DMS 273 treated with DMSO at 0.1 percent for 48 hours (cell line): ENCODE measurements around the gene AGBL4.
A peak's percentile ranks its signal among the peaks of the same experiment; 100 is the strongest.
"Not testable (repeated sequence)": the region's sequence is repeated elsewhere in the genome, so short reads cannot be mapped to it uniquely, and the experiment has no call there.

ENCODE experiments used
- DNase-seq: peaks from one replicate; lab custom pipeline; 2025; lab: John Stamatoyannopoulos, UW

The AGBL4 gene

DNA sequence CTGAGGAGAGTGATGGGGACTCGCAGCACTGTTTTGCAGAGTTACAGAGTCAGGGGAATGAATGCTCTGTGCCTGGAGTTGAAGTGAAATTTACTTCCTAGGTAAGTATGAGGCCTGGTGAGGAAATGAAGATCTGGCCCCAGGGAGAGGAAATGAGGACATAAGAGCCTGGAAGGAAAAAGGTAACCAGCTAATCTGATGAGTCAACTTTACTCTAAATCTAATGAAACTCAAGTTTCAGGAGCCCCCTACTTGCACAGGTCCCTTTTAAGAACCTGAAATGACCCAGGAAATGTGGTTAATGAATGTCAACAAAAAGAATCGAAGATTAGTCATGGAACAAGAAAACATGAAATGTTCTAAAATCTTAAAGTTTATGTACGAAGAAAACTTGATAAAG lies 599.0 kb downstream of the AGBL4 start:
- no peak for DNase-seq

DNA sequence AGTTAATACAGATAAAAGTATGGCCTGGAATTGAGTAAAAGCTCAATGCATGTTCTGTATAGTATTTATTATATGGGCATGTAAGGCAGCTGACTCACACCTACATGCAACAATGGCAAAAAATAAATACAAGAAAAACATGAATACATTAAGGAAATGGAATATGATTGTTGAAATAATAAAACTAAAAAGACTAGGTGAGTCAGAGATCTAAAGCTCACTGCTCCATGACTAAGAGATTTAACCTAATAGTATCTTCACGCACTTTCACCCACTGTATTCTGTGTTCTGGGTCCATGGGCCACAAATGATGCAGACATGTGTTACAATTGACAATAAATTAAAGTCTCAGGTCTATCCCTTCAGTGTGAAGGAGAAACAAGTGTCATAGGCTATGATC lies 607.0 kb downstream of the AGBL4 start:
- DNase-seq: no peak

DNA sequence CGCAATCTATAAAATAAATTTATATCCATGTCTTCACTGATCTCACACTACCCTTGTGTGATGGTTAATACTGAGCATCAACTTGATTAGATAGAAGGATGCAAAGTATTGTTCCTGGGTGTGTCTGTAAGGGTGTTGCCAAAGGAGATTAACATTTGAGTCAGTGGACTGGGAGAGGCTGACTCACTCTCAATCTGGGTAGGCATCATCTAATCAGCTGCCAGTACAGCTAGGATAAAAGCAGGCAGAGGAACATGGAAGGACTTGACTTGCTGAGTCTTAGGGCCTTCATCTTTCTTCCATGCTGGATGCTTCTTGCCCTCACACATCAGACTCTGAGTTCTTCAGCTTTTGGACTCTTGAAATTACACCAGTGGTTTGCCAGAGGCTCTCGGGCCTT lies 615.4 kb downstream of the AGBL4 start:
- no peak for DNase-seq

DNA sequence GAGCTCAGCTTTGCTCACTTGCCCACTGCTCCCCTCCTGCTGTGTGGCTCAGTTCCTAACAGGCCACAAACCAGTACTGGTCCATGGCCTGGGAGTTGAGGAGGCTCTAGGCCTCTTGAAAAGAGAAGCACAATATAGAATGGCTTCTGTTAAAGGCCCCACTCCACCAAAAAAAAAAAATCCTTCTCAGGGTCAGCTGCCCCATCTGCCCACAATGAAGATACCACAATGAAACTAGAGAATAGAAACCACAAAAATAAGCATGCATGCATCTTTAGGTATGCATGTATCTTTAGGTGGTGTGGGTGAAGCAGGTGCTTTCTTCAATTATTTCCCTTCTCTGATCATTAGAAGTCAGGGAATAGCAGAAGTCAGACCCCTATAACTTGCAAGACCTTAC lies 626.7 kb downstream of the AGBL4 start:
- DNase-seq: no peak

DNA sequence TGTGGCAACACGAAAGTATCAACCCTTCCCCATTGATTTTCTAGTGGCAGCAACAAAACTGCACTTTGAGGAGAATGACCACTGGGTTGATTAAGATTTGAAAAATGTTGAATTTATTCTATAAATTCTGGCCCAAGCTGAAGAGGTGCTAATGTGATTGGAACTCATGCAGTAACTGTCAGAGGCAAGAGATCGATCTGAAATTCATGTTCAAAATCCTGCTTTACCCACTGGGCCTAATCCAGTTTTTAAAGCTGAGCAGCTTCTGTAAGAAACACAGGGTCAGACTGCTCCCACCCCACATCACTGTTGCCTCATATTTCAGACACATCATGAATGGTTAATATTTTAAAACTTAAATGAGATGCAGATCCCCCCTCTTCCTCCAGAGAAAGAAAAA lies 629.6 kb downstream of the AGBL4 start:
- DNase-seq: no peak

DNA sequence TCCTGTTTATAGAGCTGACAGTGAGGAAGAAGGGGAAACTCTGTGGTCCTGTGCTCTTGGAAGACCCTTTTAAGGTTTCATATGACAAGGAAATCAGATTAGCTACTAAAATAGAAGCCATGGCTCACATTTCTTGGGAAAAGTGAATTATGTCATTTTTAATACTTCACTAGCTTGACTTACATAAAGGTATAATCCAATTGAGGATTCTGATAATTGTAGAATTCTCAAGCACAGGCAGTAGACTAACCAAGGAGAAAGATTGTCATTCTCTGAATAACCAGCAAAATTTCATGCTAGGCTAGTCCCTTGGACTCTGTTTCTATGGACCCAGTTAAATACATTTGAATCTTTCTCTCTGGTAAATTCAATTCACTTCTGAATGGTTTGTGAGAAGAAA lies 634.1 kb downstream of the AGBL4 start:
- no peak for DNase-seq

DNA sequence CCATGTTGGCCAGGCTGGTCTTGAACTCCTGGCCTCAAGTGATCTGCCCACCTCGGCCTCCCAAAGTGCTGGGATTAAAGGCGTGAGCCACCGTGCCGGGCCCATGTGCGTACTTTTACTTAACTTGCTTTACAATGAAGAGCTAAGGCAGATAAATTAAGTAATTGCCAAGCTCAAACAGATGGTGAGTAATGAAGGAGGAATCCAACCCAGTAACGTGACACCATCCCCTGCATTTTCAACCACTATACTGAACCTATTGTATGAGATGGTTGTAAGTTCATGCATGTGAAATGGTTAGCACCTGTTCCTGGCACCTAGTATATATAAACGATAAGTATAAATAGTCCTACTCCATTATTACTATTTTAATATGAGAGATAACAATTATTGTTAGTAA lies 659.1 kb downstream of the AGBL4 start:
- peak; percentile 54 for DNase-seq

DNA sequence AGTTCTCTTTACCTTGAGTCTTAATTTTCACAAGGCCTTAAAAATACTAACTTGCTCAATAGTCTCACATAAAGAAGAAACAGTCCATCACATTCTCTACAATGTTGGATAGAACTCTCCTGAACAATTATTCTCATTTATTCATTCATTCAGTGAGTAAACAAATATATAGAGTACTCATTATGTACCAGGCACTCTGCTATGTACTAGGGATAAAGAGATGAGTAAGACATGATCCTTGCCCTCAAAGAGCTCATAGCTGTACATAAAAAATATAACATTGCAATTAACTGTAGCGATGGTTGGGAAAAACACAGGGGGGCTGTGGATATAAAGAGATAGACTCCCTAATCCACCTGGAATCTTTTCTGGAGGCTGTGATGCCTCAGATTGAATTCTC lies 660.1 kb downstream of the AGBL4 start:
- DNase-seq: no peak

DNA sequence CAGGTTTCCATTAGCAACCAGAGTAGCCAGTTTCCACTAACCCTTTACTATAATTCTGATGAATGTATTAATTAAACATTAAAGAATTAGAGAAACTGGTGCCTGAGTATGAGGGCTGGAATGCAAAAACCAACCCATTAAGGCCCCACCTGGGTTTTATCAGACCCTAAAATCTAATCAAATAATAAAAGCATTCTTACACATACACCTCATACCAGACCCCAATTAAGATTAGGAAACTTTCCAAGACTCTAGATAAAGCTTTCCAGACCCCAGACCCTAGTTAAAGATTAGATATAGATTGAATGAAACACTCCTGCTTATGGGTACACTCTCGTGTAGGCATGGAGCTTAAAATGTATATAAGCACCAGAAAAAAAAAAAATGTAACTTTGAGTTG lies 665.7 kb downstream of the AGBL4 start:
- DNase-seq: no peak

DNA sequence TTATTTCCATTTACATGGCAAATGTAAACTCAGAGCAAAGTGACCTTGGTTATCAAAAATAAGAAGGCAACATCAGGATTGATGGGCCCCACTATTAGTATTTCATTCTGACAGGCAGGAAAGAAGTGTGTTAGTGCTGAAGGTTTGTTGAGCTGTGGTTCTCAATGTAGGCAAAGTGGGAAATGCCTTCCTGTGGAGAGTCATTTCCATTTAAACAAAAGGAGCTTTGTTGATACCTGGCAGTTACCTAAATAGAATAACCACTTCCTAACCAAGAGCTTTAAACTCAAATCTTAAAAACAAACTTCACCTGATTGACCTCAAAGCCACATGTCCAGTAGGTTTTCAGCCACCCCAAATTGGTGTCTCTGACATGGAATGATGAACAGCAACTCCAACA lies 667.2 kb downstream of the AGBL4 start:
- no peak for DNase-seq

DNA sequence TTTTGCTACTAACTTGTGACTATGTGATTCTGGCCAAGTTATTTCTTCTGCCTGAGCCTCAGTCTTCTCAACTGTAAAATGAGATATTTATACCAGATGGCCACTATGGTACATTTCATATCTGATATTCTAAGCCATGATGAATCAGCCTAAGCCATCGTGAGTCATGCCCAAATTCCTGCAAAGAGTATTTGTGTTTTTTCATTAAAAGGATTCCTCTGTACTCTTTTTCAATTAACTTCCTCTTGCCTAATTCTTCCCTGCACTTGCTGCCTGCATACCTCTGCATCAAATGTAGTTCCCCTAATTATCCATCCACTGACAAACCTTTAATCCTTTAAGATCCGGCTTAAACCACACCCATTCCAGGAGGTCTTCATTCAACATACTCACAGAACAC lies 672.0 kb downstream of the AGBL4 start:
- no peak for DNase-seq

DNA sequence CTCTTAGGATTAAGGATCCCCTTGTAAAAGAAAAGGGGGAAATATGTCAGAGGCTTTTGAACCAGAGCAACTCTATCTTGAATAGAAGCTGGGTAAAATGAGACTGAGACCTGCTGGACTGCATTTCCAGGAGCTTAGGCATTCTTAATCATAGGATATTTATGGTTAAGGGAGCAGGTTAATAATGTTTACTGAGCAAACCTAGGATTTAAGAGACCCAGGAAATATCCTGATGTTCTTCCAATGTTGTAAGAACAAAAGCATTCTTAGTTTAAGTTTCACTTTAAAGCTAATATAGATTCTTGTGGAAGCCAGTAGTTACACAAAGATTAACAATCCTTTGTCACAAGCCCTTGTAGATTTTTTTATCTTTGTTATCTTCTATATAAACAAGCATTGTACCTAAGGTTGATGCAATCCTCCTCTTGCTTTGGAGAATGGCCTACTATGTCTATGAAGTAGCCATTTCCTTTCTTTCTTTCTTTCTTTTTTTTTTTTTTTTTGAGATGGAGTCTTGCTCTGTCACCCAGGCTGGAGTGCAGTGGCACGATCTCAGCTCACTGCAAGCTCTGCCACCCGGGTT lies 676.9 kb downstream of the AGBL4 start:
- no peak for DNase-seq

DNA sequence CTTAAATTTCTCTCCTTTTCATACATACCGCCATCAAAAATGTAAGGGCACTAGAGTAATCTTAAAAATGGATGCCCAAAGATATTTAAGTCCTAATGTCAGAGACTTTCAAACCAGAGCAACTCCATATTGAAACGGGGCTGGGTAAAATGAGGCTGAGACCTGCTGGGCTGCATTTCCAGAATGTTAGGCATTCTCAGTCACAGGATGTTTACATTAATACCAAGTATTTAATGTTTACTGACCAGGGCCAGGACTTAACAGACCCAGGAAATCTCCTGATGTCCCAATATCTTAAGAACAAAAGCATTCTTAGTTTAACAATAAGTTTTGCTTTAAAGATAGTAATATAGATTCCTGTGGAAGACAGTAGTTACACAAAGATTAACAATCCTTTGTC lies 683.2 kb downstream of the AGBL4 start:
- no peak for DNase-seq

DNA sequence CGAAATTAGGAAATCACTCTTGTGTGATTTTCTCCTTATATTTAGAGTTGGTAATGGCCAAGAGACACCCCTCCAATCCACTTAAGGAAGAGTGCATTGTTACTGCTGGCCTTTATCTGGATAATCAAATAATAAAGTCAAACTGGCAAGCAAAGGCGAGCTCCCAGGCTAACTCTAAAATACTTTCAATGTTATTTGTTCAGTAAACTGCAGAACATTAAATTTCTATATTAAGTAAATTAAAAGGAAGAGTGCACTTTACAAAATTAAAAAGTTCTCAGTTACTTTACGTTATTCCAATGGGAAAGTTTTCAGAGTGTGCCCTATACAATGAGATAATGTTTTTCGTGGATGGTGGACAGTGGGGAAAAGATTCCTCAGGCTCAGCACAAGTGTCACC lies 684.7 kb downstream of the AGBL4 start:
- no peak for DNase-seq

DNA sequence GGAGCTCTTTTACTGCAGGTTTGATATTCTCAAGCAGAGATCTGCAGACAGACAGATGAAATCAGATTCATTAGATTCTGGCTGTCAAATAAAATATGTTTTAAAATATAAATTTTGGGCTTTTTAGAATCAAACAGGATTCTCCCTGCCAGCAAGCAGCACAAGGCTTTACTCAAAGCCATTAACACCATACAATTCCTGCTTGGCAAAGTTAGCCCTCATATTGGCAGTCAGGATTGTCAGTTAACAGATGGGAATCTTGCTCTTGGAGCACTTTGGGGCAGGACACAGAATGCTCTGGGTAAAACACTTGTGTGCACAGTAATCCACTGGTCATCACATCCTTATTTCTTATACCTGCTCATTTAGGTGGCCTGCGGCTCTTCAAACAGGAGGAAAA lies 686.5 kb downstream of the AGBL4 start:
- no peak for DNase-seq

DNA sequence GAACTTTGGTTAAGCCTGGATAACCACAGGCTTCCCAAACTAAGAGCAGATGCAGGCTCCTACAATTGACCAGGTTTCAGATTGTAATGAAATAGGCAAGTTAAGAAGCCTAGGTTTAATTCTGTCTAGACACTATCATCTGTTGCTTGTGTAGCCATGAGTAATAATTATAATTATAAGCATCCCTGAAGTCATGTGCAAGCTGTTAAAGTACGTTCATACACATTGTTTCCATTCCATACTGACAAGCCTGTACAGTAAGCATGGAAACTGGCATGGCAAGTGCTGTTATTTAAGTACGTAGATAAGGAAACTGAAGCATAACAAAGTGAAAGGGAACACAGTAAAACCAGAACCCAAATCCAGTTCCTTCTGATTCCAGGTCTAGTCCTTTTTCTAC lies 689.8 kb downstream of the AGBL4 start:
- DNase-seq: no peak

DNA sequence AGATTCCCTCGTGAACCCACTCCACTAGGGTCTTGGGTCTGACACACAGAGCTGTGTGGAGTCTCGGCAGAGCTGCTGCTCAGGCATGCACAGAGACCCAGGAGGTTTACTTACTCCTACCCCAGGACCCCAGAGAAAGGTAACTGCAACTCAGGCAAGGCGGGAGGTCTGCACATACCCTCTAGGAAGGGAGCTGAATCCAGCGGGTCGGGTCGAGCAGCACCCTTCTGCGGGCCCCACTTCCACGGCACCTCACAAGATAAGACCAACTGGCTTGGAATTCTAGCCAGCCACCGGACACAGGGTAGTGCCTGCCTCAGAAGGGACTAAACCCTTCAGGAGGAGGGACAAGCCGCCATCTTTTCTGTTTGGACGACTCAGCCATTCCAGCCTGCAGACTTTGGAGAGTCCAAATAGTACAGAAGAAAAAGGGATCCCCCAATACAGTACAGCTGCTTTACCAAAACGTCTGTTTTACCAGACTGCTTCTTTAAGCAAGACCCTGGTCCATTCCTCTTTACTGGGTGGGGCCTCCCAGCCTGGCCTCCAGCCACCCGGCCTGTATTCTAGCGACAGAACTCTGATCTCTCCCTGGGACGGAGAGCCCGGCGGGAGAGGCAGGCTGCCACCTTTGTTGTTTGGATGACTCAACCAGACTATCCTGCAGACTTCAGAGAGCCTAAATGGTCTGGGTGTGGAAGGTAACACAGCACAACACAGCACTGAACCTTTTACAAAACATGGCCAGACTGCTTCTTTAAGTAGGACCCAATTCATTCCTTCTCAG lies 692.5 kb downstream of the AGBL4 start:
- no peak for DNase-seq

DNA sequence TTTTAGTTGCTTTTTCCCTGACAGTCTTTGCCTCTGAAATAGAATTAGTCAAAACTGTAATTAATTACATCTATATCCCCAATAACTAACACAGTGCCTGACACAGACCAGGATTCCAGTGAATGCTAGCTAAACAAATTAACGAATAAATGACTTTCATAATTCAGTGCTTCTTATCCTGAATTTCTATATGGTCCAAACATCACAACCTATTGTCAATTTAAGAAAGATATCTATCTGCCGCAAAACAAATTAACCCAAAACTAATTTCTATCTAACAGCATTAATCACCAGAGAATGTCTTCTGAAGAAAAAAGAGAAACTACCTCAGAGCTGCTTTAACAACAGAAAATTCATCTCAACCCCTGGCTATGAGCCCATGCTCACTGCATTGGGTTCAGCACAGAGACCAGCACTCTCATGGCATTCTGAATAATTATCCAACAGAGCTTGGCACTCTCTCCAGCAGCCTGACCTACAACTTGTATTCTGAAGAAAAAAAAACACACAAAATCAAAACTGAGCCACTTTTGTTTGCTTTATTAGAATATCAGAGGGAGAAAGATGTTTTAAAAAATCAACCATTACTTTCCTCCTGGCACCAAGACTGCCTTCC lies 699.7 kb downstream of the AGBL4 start:
- DNase-seq: no peak

DNA sequence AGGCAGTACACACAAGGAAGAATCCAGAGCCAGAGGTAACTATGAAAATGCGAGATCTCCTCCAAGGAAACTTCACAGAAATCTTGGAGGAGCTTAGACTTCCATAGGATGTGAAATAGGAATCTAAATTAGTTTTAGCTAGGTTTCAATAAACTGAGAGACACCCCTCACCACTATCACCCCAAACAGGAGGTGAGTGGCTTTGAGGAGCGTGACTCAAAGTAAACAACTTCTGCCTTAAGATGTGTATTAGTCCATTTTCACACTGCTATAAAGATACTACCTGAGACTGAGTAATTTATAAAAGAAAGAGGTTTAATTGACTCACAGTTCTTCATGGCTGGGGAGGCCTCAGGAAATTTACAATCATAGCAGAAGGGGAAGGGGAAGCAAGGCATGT lies 703.3 kb downstream of the AGBL4 start:
- not testable (repeated sequence) for DNase-seq

DNA sequence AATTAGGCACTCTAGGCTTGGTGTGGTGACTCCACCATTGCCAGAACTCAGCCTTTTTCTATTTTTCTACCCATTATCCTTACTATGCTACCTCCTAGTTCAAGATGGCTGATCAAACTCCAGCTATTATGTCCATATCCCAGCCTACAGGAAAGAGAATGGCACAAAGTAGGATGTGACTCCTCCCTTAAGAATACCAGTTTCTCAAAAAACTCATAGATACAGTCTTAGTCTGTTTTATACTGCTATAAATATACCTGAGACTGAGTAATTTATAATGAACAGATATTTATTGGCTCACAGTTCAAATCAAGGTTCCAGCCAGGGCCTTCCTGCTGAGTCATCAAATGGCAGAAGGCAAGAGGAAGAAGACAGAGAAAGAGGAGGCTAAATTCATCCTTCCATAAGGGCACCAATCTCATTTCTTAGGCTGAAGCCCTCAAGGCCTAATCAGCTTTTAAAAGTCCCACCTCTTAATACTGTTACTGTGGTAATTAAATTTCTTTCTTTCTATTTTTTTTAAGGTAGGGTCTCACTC lies 704.3 kb downstream of the AGBL4 start:
- no peak for DNase-seq

DNA sequence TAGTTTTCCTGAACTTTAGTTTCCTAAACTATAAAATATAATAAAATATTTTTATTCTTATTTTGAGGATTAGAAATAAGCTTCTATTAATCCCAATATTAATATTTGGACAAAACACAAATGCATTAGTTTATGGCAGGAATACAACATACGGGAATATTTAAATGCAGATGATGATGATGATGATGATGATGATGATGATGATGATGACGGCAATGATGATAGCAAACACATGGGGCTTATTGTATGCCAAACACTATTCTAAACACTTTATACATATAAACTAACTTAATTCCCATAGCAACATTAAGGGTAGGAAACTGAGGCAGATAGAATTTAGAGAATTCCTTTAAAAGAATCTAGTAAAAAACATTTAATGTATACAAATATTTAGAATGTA lies 705.5 kb downstream of the AGBL4 start:
- DNase-seq: no peak

DNA sequence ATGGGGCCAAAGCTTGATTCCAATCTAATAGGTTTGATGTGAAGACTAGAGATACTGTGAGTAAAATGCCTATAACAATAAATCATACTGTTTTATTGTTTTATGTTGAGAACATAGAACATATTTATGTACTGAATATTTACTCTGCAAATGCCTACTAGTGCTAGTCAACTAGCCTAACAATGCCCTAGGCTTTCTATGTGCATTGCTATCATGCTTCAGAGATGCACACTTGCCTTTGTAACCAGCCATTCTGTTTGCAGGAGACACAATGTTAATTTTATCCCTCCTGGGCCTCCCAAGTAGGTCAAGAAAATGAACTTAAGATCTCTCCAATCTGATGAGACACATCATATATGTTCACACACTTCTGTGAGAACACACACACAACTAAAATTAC lies 716.3 kb downstream of the AGBL4 start:
- no peak for DNase-seq

DNA sequence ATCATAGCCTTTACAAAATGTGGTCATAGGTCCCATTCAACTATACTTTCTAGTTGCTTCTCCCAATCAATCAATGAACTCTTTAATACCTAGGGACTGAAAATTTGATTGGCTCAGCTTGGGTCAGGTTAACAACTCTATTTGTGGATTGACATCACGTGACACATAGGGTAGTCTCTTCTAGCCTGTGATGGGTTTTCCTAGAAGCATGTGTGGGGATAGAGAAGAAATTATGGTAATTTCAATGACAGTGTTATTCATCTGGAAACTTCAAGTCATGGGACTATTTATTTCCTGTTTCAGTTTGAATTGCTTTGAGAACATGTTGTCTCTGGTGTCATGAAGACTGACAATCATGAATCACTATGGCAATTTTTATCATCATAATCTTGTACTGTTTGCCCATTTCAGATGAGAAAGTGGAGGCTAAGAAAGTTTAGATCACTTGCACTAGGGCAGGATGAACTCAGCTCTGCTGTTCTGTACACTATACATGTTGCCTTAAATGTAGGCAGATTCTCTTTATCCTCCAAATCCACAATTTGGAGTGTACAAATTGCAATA lies 717.2 kb downstream of the AGBL4 start:
- no peak for DNase-seq
